ENCODE measurements around the gene PAGR1. TPM values are rescaled to one million over a fixed set of nuclear protein-coding genes. Genes with fewer than 3 reads are reported as not detected.

The PAGR1 gene
- total and polyA plus RNA-seq, 9 of the 15 experiments (the other 6 are each of a cell fraction or from before 2014, with no cell fraction given), result 1.4 to 58.2 (median 16.8) TPM

- TF ChIP-seq MBD1 (CRISPR knock-in tag; IDR thresholded peaks at IDR 0.05), result no peak
- TF ChIP-seq POLR2A (conservative IDR thresholded peaks at IDR 0.05), result peak; percentile 60; the same call in 1 of the 2 replicates
- no peak for TF ChIP-seq PHTF2 (CRISPR knock-in tag; IDR thresholded peaks at IDR 0.05)
- TF ChIP-seq MAFG (tag; conservative IDR thresholded peaks at IDR 0.05), result no peak
- TF ChIP-seq ZNF518B (CRISPR knock-in tag; IDR thresholded peaks at IDR 0.05), result no peak
- 0 out of 2 replicates have a peak, but pooled peaks have one; percentile 47 for TF ChIP-seq DNMT1 (IDR thresholded peaks at IDR 0.05)
- peak; percentile 94 for TF ChIP-seq SP1 (CRISPR knock-in tag; IDR thresholded peaks at IDR 0.05)
- no peak for TF ChIP-seq STAT5B (CRISPR knock-in tag; IDR thresholded peaks at IDR 0.05)
- no peak for TF ChIP-seq NR2C2 (CRISPR knock-in tag; IDR thresholded peaks at IDR 0.05)
- peak; percentile 72 for TF ChIP-seq NR2C2 (tag; IDR thresholded peaks at IDR 0.05)
- peak; percentile 93 for TF ChIP-seq TFAP4 (CRISPR knock-in tag; IDR thresholded peaks at IDR 0.05; ENCODE audit: borderline replicate concordance)
- TF ChIP-seq TRIM28 (IDR thresholded peaks at IDR 0.05), result peak; percentile 71; the same call in 1 of the 2 replicates
- TF ChIP-seq HNRNPL (IDR thresholded peaks at IDR 0.05; ENCODE audit: low read depth, low read length), result no peak
- TF ChIP-seq ETV6 (IDR thresholded peaks at IDR 0.05; ENCODE audit: borderline replicate concordance in 1 of 2, low read depth in 2 of 2, low read length in 1 of 2), result peak; percentile 47 to 79; a peak in 2 of 4 replicates
- TF ChIP-seq ETV6 (CRISPR knock-in tag; IDR thresholded peaks at IDR 0.05; ENCODE audit: borderline replicate concordance), result no peak
- no peak for TF ChIP-seq ZNF77 (CRISPR knock-in tag; IDR thresholded peaks at IDR 0.05)
- no peak for TF ChIP-seq PHB (CRISPR knock-in tag; IDR thresholded peaks at IDR 0.05)
- TF ChIP-seq ZBTB43 (CRISPR knock-in tag; IDR thresholded peaks at IDR 0.05), result no peak
- TF ChIP-seq SMAD1 (IDR thresholded peaks at IDR 0.05; ENCODE audit: low read depth, low read length, partially characterized antibody), result peak; percentile 57
- TF ChIP-seq NEUROD1 (IDR thresholded peaks at IDR 0.05; ENCODE audit: borderline replicate concordance, low read depth, low read length, partially characterized antibody), result peak; percentile 56
Measured at GRCh38 chr16:29862884-29863668, 47.1 kb downstream of the PAGR1 start, which contains the start of gene CDIPT (continued).

Data from K562 (cell line).